BJ (cell line): Measurements from ENCODE around the gene CDH23. TPM values are rescaled to one million over a fixed set of nuclear protein-coding genes. Genes with fewer than 3 reads are reported as not detected.

ENCODE experiments used
- CTCF ChIA-PET: fragments of 350-600 bp; formaldehyde crosslinking; extraction: SDS; loops from one replicate; lab custom pipeline; 2021; ENCODE audit warnings: antibody characterized with exemption, inconsistent platforms; lab: Yijun Ruan, JAX
- POLR2A ChIA-PET: fragments of 300-600 bp; sonication (Branson Sonifier 250); formaldehyde crosslinking; extraction: SDS; loops from one replicate; lab custom pipeline; 2021; ENCODE audit warnings: antibody characterized with exemption; lab: Charles Lee
- DNase-seq: peaks from one replicate; pipeline ENCODE4 v3.0.0-alpha.2; 2011; ENCODE audit warnings: low read depth
- H3K27me3 ChIP-seq: 2 replicates; pipeline ENCODE4 v1.6.0; 2011; ENCODE audit warnings: low read length; ENCODE audit not compliant: control insufficient read depth, insufficient read depth
- H3K36me3 ChIP-seq: 2 replicates; pipeline ENCODE4 v1.5.1; 2011; ENCODE audit warnings: low read length; ENCODE audit not compliant: control insufficient read depth, insufficient read depth
- H3K4me3 ChIP-seq: 2 replicates; pipeline ENCODE4 v1.5.1; 2011; ENCODE audit warnings: low read depth, mild to moderate bottlenecking, control low read depth, low read length
- CTCF ChIP-seq: IDR thresholded peaks from 2 replicates; pipeline ENCODE4 v1.5.1; 2011; ENCODE audit warnings: low read depth, mild to moderate bottlenecking, control low read depth, inconsistent platforms, low read length, moderate library complexity; ENCODE audit not compliant: insufficient read depth
- polyA plus RNA-seq: library from polyadenylated mRNA; depleted of rRNA; stranded (reverse); fragments of >200 nt; gene quantifications from 2 replicates; pipeline ENCODE4 v1.2.3, GENCODE V29; 2011

CDH23 gene
- polyA plus RNA-seq, 1 experiment = 0.05 TPM

- Histone ChIP-seq H3K4me3 (no peak overlapping the region), H3K36me3 (no peaks in the 10 kb centered on the region), H3K27me3 (peaks cover 50% of the 10 kb centered on the region)
- ChIA-PET CTCF (interaction anchor here (0.9 to 6.0 kb wide), 4 partner anchors 13 to 408 kb away, joined by 3 to 38 read pairs (median 4); no protein-coding TSS in a partner anchor), POLR2A (no interaction called here)
- no peak for DNase-seq
- TF ChIP-seq CTCF = no peak
These were observed 523 bp upstream of the CDH23 start for GRCh38 chr10:71396084-71396710.

DNA sequence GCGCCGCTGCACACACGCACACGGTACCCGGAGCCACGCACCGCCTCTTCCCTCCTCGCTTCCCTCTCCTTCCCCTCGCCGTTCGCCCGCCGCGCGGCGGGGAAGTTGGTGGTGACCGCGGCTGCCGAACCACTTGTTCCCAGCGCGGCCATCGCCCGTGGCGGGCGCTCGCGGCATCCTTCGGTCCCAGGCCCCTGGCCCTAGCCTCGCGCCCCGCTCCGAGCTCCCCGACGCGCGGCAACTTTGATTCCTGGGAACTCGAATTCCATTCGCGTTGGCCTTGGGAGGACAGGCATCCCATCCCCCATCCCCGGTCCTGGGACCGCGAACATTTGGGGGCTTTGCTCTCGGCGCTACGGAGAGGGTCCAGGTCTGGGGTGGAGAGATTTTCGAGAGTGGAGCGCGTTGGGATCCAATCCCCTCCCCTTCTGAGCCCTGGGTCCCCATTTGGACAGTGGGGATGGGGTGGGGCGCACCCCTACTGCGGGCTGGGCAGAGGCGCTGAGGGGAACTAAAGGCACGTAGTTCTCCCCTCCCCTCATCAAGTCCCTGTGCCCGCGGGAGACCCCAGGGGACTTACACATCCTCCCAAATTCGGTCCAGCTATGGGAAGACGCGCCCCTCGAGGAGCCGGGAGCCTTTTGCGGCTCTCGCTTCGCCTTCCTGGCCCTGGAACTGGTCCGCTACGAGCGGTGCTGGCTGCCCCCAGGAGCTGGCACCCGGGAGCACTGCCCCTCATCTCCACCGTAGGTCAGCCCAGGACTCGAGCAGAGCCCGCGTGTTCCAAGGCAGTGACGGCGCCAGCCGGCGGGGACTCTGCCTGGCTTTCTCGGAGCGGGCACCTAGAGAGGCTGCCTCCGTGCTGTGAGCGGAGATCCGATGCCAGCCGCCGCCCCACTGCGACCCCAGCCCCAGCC lies 834 bp downstream of the CDH23 start:
- no peak overlapping the region for H3K4me3 ChIP-seq
- no peak for DNase-seq
- H3K27me3 ChIP-seq = peaks cover 47% of the 10 kb centered on the region
- H3K36me3 ChIP-seq = no peaks in the 10 kb centered on the region
- TF ChIP-seq CTCF = no peak
- ChIA-PET POLR2A (no interaction called here), CTCF (interaction anchor here (1.5 to 6.0 kb wide), 2 partner anchors 14 to 407 kb away, joined by 3 to 38 read pairs; no protein-coding TSS in a partner anchor)

GRCh38 chr10:71398976-71399375 lies 2.3 kb downstream of the CDH23 start:
- no peaks in the 10 kb centered on the region for H3K36me3 ChIP-seq
- no peak for TF ChIP-seq CTCF
- DNase-seq = no peak
- ChIA-PET CTCF (interaction anchor here (1.1 to 1.3 kb wide), 2 partner anchors 14 to 59 kb away, joined by 3 to 8 read pairs; no protein-coding TSS in a partner anchor), POLR2A (no interaction called here)
- peaks cover 40% of the 10 kb centered on the region for H3K27me3 ChIP-seq
- H3K4me3 ChIP-seq = no peak overlapping the region

DNA sequence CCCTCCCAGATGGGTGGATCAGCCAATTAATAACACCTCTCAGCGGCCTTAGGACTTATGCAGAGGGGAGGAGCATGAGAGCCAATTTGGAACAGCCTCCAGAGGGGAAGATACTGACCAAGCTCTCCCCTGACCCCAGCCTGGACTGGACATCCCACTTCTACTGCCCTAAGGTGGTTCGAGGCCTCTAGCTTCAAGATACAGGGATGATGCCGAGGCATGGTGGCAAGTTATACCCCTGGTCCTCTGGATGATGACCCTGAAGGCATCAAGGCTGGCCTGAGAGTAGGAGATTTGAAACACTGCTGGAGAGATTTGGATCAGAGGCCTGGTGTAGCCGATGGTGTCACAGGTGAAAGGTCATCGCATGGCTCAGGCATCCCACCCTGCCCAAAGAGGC lies 3.2 kb downstream of the CDH23 start:
- ChIA-PET POLR2A (no interaction called here), CTCF (interaction anchor here (0.8 to 1.0 kb wide), 2 partner anchors 16 to 170 kb away, joined by 3 read pairs; no protein-coding TSS in a partner anchor)
- H3K4me3 ChIP-seq = no peak overlapping the region
- no peaks in the 10 kb centered on the region for H3K36me3 ChIP-seq
- H3K27me3 ChIP-seq = peaks cover 43% of the 10 kb centered on the region
- TF ChIP-seq CTCF = no peak
- DNase-seq = no peak

- CTCF ChIA-PET = interaction anchor here (1.3 kb wide), 1 partner anchor 16 kb away, joined by 3 read pairs; no protein-coding TSS in a partner anchor
These were observed 4.3 kb downstream of the CDH23 start for GRCh38 chr10:71401056-71401455.

More at GRCh38 chr10:71401056-71401455, 4.3 kb downstream of the CDH23 start:
- Histone ChIP-seq H3K36me3 (no peaks in the 10 kb centered on the region), H3K27me3 (peaks cover 35% of the 10 kb centered on the region), H3K4me3 (no peak overlapping the region)
- no peak for TF ChIP-seq CTCF
- DNase-seq = no peak
- POLR2A ChIA-PET = no interaction called here
